ENCODE results near the gene ZFHX3.
A peak's percentile ranks its signal among the peaks of the same experiment; 100 is the strongest.

The ZFHX3 gene

DNA sequence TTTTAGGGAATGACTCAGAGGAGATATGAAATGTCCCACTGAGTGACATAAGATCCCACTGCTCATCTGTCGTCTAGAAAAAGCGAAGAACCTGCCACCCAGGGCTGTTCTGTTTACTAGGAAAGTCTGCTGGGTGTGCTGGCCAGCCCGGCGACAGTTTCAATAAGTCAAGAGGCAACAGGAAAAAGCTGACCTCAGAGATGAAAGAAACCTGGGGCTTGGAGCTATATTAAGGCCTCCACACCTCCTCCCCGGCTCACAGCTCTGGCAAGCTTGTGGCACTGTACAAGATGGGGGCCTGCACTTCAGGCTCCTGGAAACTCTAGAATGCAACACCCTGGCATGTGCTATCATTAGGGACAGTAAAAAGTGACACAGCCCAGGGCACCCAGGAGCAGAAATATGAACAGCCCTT lies 10.6 kb downstream of the ZFHX3 start:
- DNase-seq = no peak

DNA sequence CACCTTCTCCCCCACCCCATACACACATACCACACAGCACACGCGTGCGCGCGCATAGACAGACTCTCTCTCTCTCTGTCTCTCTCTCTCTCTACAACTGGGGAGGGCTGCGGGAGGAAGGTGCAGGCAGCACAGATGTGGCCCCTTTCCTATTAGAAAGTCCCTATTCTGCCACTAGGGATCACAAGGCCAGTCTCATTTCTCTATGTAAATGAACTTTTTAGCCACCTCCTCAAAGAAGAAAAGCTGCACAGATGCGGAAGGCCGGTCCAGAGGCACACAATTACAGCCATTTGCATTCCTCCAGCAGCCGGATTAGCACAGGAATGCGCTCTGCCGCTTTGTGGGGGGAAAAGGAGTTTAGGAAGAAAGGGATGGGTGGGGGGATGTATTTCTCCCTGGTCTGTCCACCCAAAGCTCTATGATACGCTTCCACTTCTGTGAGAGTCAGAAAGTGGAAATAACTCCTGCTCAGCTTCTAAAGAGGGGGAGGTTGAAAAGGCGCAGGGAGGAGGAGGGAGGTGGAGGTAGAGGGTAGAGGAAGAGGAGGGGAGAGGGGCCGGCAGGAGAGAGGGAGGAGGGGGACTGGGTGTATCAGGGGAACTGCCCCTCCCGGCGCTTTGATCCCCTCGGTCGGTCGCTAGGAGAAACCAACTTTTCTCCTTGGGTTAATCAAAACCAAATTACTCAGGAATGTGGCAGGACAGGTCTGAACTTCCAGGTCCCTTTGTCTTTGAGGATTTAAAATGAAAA lies 11.7 kb downstream of the ZFHX3 start:
- DNase-seq = no peak

DNA sequence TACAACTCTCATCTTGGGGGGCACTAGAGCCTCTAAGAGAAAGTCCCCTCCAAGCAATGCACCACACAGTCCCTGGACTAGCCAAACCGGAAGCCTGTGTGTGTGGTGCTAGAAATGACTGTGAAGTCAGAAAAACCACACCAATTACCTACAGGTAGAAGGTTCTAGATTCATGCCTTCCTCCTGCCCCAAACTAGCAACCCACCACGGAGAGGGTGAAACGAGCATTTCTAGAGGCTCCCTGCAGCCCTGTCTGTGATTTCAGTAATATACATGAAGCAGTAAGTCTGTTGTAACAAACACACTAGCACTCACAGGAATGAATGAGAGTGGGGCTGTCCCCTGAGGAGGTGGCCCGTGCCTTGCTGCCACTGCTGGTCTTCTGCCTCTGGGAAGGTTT lies 13.6 kb downstream of the ZFHX3 start:
- no peak for DNase-seq

DNA sequence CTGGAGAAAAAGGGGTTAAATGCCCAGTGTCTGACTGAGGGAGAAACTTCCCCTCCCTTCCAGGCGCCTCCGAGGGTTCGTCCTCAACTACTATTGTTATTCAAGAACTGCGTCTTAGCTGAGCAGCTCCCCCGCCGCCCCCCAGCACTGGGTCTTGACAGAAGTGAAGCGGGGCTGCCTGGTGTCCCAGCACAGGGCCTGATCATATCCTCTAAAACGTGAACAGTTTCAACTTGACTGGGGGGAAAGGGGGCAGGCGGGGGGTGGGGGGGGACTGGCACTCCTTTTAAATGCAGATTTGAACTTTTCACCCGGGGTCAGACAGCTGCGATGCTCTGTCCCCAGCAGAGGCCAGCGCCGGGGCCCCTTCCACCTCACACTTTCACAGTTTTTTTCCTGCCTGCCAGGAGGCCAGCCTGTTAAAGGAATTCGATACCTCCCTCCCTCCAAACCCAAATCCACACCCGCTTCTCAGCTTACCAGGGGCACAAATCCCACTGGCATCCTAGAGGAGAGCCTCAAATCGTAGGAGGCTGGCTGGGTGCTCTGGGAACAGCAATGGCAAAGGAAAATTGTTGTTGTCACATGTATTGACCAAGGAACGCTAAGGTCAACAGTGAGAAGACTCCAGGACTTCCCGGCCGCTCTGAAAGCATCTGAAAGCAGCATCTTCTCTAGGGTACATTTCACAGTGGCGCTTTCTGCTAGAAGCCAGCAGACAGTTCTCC lies 14.5 kb downstream of the ZFHX3 start:
- DNase-seq = no peak

DNA sequence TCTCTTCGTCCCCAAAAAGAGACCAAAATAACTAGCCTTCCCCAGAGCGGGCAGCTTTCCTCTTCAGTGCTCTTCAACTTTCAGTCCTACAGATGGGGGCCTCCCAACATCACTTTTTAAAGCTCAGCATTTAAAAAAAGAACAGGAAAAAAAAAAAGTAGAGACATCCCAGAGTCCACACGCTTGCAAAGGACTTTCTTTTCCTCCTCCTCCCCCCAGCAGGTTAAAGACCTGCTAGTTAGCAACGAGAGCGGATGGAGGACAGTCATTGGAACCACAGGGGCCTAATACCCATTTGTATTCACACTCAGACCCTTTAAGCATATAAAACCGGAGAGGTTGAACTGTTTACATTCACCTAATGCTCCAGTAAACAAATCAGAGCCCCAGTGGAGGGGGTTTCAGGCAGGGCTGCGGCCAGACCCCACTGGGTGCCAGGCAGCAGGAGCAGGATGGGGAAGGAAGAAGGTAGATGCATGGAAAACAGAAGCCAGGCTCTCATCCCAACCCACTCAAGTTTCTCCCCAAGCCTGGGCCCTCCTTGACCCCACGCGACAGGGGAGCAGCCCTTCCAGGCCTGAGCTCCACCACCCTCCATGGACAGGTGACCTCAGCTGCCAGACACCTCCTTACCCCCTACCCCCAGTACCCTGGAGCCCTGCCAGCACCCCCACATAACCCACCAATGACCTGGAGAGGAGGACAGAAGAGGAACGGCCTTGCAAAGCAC lies 15.2 kb downstream of the ZFHX3 start:
- DNase-seq = no peak

DNA sequence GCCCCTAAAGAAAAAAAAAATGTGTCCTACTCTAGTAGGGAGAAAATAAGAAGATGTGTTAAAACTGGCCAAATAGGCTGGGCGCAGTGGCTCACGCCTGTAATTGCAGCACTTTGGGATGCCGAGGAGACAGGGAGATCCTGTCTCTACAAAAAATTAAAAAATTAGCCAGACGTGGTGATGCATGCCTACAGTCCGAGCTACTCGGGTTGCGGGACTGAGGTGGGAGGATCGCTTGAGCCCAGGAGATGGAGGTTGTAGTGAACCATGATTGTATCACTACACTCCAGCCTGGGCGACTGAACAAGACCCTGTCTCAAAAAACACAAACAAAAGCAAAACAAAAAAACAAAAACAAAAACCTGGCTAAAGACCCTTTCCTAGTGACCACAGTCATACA lies 15.9 kb downstream of the ZFHX3 start:
- no peak for DNase-seq

DNA sequence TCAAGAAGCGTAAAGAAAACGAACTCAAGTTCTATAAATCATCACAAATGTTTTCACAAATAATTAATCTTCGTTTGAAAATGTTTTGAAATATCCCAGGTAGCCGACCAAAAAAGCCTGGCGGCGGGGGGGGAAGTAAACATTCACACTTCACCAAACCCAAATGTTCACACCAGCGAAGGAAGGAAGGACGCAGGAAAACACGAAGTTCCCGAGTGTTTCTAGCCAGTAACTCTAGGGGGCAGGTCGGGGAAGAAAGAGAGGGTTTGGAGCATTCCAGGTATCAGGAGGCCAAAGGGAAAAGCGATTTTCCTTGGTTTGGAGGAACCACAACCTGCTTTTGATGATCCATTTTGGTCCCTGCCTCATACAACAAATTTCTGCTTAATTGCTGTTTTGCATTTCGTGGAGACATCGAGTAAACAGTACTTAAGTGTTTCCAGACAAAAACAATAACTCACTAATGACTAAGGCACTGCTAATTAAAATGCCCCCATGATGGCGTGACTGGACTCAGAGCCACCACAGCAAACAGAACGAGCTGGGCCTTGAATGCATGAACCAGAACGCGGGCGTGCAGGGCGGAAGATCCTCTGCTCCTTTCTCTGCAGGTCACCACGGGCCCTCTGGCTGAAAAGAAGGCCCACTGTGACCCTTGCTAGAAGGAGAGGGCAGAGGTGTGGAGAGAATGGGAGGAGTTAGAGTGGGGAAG lies 16.6 kb downstream of the ZFHX3 start:
- DNase-seq = peak; percentile 30

DNA sequence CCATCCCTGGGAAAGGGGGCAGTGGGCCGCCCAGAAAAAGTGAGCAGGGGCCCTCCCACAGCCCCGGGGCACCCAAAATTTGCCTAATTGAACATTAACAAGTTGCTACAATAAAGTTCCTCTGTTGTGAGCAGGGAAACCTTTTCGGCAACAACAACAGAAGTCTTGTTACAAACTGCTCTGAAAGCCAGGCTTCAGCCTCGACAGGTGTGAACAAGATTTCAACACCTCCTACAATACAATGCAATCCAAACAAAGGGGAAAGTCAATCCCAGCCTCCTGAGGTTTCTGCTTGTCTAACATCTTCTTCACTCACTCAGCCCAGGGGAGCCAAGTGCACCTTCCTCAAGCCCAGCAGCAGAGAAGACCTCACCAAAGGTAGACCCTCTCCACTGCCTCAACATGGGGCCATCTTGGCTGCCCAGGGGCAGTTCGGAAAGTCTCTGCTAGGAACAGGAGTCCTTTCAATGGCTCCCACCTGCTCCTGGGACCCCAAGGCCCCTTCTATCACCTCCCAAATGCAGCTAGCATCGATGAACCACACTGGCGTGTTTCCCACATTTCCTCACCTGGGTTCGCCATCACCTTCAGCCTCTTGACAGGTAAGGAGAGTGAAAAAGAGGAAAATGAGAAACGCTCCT lies 19.1 kb downstream of the ZFHX3 start:
- DNase-seq = peak; percentile 33

DNA sequence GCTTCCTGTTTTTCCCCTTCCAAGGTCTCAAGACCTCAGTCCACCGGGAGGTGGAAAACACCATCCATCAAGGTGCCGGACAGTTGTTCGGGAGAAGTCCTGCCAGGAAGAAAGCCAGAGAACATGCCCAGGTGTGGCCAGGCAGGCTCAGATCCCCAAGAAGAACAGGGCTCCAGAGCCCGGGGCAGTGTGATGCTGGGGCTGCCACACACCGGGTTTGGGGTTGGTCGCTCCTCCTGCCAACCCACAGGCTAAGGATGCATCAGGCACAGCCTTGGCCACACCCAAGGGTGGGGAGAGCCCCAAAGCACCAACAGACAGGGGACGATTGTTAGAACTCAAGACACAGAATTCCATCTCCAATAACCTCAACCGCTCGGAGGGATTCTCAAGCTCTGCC lies 19.7 kb downstream of the ZFHX3 start:
- peak; percentile 33 for DNase-seq

DNA sequence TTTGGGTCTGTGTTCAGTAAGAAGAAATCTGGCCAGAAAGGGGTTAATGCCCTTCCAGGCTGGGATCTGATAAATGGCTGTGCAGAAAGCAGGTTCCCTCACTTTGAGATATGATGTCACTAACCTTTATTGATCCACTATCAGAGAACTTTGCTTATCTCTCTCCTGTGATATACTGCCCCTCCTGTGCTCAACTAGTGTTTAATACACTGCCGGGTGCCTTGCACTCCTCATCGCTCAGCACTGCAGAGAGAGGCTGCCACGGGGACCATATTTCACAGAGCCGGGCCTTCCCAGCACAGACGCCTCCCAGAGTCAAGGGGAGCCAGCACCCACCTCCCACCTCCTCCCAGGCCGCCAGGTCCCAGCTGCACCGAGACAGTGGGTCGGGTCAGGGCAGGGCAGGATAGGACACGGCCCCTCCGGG lies 20.2 kb downstream of the ZFHX3 start:
- DNase-seq = peak; percentile 60

DNA sequence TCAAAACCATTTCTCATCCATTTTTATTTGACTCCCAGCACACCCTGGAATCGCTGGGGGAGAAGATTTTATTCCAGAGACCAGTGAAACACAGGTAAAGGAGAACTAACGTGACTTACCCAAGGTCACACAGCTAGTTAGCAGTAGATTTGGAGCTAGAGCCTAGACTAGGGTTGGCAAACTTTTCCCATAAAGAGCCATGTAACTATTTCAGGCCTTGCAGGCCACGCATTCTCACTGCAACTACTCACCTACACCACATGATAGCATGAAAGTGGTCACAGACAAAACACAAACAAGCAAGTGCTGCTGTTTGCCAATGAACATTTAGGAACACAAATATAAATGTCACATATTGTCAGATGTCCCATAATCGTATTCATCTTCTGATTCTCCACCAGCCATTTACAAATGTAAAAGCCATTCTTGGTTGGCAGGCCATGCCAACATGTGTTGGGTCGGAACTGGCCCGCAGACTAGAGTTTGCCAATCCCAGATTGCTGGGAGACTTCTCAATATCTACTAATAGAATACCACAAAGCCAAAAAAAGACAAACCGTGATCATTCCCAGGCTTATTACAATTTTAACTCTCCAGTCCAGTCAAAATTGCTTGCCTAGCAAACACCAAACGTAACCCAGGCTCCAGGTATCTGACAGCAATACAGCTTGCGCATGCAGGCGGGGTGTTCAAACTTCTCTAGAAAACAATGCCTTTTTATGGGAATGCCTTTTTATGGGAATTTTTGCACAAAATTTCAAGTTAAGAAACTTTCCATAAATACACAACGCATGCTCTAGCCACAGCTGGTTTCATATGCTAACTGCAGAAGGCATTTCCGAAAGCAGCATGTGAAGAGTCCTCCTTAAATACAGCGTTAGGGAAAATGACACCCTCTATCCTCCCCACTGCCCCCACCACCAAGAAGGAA lies 20.9 kb downstream of the ZFHX3 start:
- peak; percentile 17 for DNase-seq

DNA sequence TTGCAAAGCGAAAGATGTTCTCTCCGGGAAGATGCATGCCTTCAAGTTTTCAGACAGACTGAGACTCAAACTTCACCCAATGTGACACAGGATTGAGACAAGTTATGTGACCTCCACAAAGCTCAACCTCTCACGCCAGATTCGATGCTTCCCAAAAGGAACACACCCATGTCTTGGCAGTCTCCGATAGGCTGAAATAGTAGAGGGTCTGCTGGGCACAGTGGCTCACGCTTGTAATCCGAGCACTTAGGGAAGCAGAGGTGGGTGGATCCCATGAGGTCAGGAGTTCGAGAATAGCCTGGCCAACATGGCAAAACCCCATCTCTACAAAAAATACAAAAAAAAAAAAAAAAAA lies 22.1 kb downstream of the ZFHX3 start:
- DNase-seq = peak; percentile 1

DNA sequence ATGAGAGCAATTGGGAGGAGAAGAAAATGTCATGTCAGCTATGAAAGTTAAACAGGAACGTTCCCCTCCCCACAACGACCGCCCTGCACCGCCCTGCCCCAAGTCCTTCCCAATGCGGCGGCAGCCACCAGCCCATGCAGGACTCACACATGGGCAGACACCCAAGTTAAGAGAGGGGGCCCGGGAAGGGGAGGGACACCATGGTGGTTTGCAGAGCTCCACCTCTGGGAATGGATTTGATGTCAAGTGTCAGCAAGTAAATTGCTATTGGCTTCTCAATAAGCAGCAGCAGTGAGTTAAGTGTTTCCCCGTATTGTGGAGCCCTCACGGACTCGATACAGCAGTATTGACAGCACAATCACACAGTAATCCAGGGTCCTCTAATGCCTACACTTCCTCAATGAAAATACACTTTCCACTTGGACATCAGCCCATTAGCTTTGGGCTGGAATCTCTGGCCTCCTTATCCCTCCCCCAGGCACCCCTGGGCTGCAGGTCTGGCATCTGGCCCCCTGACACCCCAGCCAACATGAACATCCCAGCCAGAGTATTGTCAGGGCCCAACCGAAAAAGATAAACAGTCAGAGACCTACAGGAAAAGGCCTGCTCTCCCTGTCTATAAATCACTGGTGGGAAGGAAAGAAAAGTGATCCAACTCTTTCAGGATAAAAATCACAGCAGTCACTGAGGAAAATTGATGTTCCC lies 22.6 kb downstream of the ZFHX3 start:
- peak; percentile 52 for DNase-seq

DNA sequence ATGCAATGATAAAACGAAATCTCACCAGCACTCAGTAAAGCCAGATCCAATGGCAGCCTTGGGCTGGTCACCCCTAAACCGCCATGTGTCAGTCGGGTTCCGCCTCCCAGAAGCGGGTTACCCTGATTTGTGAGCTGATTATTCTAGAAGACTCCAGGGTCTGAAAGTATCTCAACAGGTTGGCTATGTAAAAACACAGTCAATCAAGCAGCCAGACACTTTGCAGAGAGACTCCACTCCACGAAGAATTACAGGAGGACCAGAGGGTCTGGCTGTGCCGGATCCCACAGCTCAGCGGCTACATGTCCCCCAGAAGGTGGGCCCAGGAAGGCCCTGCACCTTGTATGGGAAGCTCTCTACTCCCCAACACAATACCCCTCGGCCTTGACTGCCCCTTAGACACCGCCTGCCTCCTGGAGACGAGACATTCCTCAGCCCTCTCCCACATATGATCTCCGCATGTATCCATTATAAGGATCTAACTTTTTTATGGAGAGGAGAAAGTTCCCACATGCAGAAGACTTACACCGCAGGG lies 23.3 kb downstream of the ZFHX3 start:
- DNase-seq = peak; percentile 19

DNA sequence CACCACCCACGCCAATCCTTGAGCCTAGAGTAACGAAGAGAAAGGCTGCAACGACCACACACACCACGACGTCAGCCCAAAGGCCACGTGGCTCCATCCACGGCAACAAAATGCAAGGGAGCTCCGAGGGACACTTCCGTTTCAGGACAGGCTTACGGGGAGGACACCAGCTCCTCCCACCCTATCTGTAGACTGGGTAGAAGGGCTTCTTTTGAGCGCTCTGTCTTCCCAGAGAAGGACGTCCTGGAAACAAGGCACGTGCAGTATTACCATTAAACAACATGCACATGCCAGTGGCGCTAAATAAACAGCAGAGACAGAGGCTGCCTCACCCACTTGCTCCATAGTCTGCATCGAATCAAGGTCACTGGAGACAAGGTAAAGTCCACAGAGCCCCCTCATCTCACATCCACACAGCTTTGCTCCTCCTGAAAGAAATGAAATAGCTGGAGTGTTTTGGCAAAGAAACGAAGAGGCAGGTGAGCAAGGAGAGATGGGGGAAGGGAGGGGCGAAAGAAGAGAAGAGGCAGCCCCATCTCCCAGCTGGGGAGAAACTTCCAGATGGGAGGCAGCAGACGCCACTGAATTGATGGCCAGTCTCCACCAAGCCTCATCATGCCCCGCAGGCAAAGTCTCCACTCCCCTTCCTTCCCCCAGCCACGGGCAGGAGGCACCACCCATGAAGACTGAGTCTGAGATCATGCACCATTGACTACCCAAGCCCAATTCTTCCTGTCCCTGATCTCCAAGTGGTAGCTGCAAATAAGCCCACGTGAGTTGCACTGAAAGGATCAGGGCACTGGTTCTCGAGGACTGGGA lies 24.0 kb downstream of the ZFHX3 start:
- peak; percentile 21 for DNase-seq

DNA sequence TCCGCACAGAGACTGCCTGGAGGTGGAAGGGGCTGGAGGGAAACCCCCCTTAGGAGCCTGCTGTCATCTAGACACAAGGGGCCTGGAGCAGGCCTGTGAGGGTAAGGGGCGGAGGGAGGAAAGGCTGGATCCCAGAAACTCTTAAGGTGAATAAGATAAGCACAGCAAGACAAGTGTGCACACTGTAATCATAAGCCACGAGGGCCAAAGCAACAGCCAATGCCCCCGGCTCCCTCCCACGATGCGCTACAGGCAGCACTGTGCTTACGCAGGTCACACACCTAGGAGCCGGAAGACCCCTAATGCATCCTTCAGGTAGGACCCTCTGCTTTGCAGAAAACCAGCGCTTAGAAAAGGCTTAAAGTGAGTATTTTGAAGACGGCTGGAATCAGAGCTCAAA lies 24.6 kb downstream of the ZFHX3 start:
- peak; percentile 43 for DNase-seq

DNA sequence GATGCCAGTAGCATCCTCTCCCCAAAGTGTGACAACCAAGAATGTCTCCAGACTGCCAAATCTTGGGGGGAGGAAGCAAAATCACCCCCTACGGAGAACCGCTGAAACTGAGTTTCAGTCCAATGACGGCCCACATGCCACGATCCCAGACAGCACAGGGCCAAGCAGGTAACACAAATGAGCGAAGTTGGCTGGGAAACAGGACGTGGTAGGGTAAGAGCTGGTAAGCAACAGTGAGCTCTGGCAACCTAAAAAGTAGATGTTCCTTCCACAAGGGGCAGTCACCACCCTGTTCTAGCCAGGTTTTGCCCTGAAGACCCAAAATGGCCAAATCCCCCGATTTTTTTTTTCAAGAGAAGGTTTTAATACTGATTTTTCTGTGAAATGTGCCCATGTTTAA lies 25.4 kb downstream of the ZFHX3 start:
- DNase-seq = peak; percentile 17

DNA sequence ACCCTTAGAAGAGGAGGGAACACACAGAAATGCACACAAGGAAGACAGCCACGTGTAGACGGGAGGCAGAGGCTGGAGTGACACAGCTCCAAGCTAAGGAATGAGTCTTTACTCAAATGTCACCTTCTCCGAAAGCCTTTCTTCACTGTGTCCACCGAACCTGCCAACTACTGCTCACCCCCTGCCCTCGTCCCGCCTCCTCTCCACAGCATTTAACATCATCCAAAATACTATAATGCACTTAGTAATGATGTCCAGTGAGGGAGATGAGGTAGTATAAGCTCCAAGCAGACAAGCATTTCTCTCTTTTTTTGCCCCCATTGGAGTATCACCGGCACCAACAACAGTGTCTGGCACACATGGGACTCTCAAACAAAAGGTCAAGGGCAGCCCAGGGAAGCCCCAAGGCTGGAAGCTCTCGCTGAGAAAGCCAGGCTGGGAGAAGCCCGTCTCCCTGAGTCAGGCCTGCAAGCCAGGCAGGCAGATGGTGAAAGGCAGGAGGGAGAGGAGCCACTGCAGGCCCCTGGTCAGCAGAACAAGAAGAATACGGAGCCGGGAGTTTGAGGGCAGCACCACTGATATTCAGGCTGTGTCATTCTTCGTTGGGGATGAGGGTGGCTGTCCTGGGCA lies 25.9 kb downstream of the ZFHX3 start:
- peak; percentile 36 for DNase-seq

DNA sequence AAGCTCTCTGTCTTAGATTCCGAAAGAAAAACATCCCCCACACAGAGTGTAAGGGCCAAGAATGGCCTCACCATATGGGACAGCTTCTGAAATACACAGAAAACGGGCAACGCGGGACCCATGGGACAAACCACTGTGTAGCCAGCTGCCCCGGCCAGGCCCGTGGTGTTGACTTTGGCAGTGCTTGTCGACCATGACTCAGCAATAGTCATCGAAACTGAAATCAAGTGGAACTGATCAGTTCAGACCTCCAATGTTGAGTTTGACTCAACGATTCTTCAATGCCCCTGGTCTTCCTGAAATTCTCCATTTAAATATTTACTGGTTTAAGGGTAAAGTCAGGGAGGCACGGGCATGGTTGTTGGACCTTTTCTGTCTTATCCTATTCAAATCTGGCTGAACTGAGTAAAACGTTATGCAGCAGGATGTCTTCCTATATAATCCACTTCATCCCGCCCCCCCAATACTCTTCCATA lies 27.5 kb downstream of the ZFHX3 start:
- DNase-seq = peak; percentile 8
